Heart left ventricle (tissue), 16 donors: Measurements from ENCODE around the gene ZNF324B. TPM values are rescaled to one million over a fixed set of nuclear protein-coding genes. Genes with fewer than 3 reads are reported as not detected.

Experiments used
- ATAC-seq, 4 donors: fragments of 200-7000 bp; cut with Tn5 transposase; one replicate each; pipeline ENCODE4 v1.9.1; 2020 to 2022; ENCODE audit warnings: moderate library complexity in 4 of 4, mild to moderate bottlenecking in 3 of 4, moderate number of reproducible peaks in 1 of 4
- DNase-seq, 5 donors: peaks; one replicate each; pipeline ENCODE4 v3.0.0-alpha.2; 2020
- H3K27ac ChIP-seq, 12 donors: fragments of 200-600 bp; sonication (generic) in 4 of 12; one replicate each; pipeline versions ENCODE4 v1.5.0 to v1.8.0; 2016 to 2022; ENCODE audit warnings: mild to moderate bottlenecking in 2 of 12
- H3K27me3 ChIP-seq, 9 donors: fragments of 200-600 bp; sonication (generic) in 2 of 9; one replicate each; pipeline versions ENCODE4 v1.5.1 to v1.8.0; 2016 to 2022; ENCODE audit warnings: mild to moderate bottlenecking in 3 of 9
- H3K36me3 ChIP-seq, 9 donors: fragments of 200-600 bp; sonication (generic) in 2 of 9; one replicate each; pipeline versions ENCODE4 v1.5.0 to v1.8.0; 2018 to 2022; ENCODE audit warnings: mild to moderate bottlenecking in 2 of 9
- H3K4me1 ChIP-seq, 12 donors: fragments of 200-600 bp; sonication (generic) in 4 of 12; one replicate each; pipeline versions ENCODE4 v1.5.0 to v1.8.0; 2016 to 2022; ENCODE audit warnings: mild to moderate bottlenecking in 3 of 12
- H3K4me3 ChIP-seq, 12 donors: fragments of 200-600 bp; sonication (generic) in 4 of 12; one replicate each; pipeline versions ENCODE4 v1.5.0 to v1.8.0; 2017 to 2022; ENCODE audit warnings: mild to moderate bottlenecking in 9 of 12, moderate library complexity in 4 of 12
- H3K9me3 ChIP-seq, 12 donors: fragments of 200-600 bp; sonication (generic) in 4 of 12; one replicate each; pipeline versions ENCODE4 v1.5.0 to v1.8.0; 2016 to 2022; ENCODE audit warnings: mild to moderate bottlenecking in 1 of 12
- CTCF ChIP-seq, 12 donors: fragments of 200-600 bp; sonication (generic) in 4 of 12; IDR thresholded peaks; one replicate each; pipeline versions ENCODE4 v1.5.0 to v1.8.0; 2018 to 2022; ENCODE audit warnings: antibody characterized with exemption in 12 of 12, mild to moderate bottlenecking in 5 of 12
- POLR2A ChIP-seq, 2 donors: fragments of 450-650 bp; IDR thresholded peaks; one replicate each; pipeline ENCODE4 v1.6.1; 2017; ENCODE audit warnings: antibody characterized with exemption in 2 of 2, mild to moderate bottlenecking in 2 of 2, moderate library complexity in 2 of 2
- WGBS, 4 donors: extraction: QIAGEN DNeasy Blood & Tissue Kit in 2 of 4; methylation state at CpG; one replicate each; pipeline versions ENCODE4 v1.1.5 to v1.1.7; 2013 to 2018; 5-methylcytosine and 5-hydroxymethylcytosine counted together
- intact Hi-C, 10 donors: fragments of 100-400 bp; cut with DNase I; formaldehyde crosslinking; loops; one replicate each; pipeline versions ENCODE4 v1.11.1 to v1.14.2; 2022
- polyA plus RNA-seq, 2 donors: library from polyadenylated mRNA; stranded (reverse); fragments of 200-250 nt; gene quantifications; one replicate each; pipeline ENCODE4 v1.2.3, GENCODE V29; 2013
- total RNA-seq, 9 donors: library from RNA; depleted of rRNA in 2 of 9; stranded (reverse); fragments of >200 nt in 2 of 9; fragmentation: NEBNext Ultra II Directional in 3 of 9; extraction: Animal tissue kit (Norgen Biotek cat#: 25700) in 3 of 9; gene quantifications; one replicate each; pipeline versions ENCODE4 v1.1.0 to v1.2.4, GENCODE V29; 2016 to 2023
- donor health status: ischemic (EF 13 %, LVEDD 7.1; RV severe dilation, severe dysfunction).
- donor health status: healthy with polysubstance abuse.
- donor health status: DM: no; HTN: yes; CAD: no.
- donor health status: DM: no; HTN: no; CAD: no.
- donor health status: ischemic (EF 25% LVEDD 6.9; RV normal size, moderate dysfunction).
- donor health status: ischemic (EF 25% LVEDD 5.7; RV mildly dilated, moderate dysfunction).
- donor health status: healthy.
- donor health status: DM: yes; HTN: yes; CAD: no.
- donor health status: ischemic (EF 35%, LVEDD 5.7; RV mildly dilated, moderate dysfunction).
- donor health status: nonischemic (EF 11% LVEDD 7.7; RV severe dilation, severe dysfunction).
- donor health status: DM: yes; HTN: yes; CAD: no.
- donor health status: PGD.
- donor health status: ischemic (EF 29% LVEDD 5.4; RV normal size, mild dysfunction).
- donor health status: nonischemic (EF 23%, LVEDD 6.1; RV moderate dilation, normal function).

ZNF324B gene
- total and polyA plus RNA-seq, 11 donors, result 1.4 to 5.1 (median 3.9) TPM

GRCh38 chr19:58407658-58408151 is 43.7 kb upstream of the ZNF324B start:
- peak overlapping the region; percentile 61 to 99 (median 88) for H3K4me3 ChIP-seq
- TF ChIP-seq CTCF (IDR thresholded peaks at IDR 0.05), result no peak
- TF ChIP-seq POLR2A (IDR thresholded peaks at IDR 0.05), result no peak
- intact Hi-C loops, result loop anchor here in 1 of 10 donors (2.0 kb wide), 1 partner anchor 31 kb away; no protein-coding TSS in a partner anchor
- H3K27ac ChIP-seq, result peak overlapping the region; percentile 79 to 97 (median 92)
- peaks cover 0 to 8% (median 0%) of the 10 kb centered on the region in 9 donors for H3K36me3 ChIP-seq
- no peak for DNase-seq
- WGBS, 4 donors, result 11 to 24% (median 15%) methylated on average over 16 to 22 of the region's 22 CpGs
- ATAC-seq, result peak in 3 of 4 donors; percentile 8 to 24 (median 19)
- H3K4me1 ChIP-seq, result peaks cover 0 to 26% (median 22%) of the 10 kb centered on the region in 12 donors
- no peaks in the 10 kb centered on the region for H3K9me3 ChIP-seq
- H3K27me3 ChIP-seq, result no peaks in the 10 kb centered on the region

GRCh38 chr19:58408152-58409009 is 43.0 kb upstream of the ZNF324B start, which contains the start of gene ZNF584:
Gene ZNF584, plus strand, starts transcription at chr19:58408649. Its CDS starts 499 bp downstream, at chr19:58409148.
- Histone ChIP-seq H3K36me3 (peaks cover 0 to 8% (median 0%) of the 10 kb centered on the region in 9 donors), H3K27me3 (no peaks in the 10 kb centered on the region), H3K4me3 (peak within 1 kb of the TSS; percentile 61 to 99 (median 88)), H3K9me3 (no peaks in the 10 kb centered on the region), H3K27ac (peak within 1 kb of the TSS; percentile 84 to 97 (median 92)), H3K4me1 (peaks cover 0 to 26% (median 22%) of the 10 kb centered on the region in 12 donors)
- intact Hi-C loops, result loop anchor here in 1 of 10 donors (2.0 kb wide), 1 partner anchor 30 kb away; no protein-coding TSS in a partner anchor
- DNase-seq, result peak; percentile 96 to 98 (median 97)
- WGBS, 4 donors, result 0 to 1% (median 0%) methylated on average over 34 to 100 of the region's 100 CpGs
- TF ChIP-seq POLR2A (IDR thresholded peaks at IDR 0.05) (peak; percentile 61 to 95), CTCF (IDR thresholded peaks at IDR 0.05) (peak in 5 of 12 donors; percentile 12 to 33 (median 24))
- ATAC-seq, result peak; percentile 97 to 99 (median 98)

GRCh38 chr19:58409010-58409790 is 42.2 kb upstream of the ZNF324B start:
- no peaks in the 10 kb centered on the region for H3K27me3 ChIP-seq
- DNase-seq (peak in 1 of 5 donors; percentile 51), ATAC-seq (peak in 3 of 4 donors; percentile 38 to 51 (median 40))
- H3K4me3 ChIP-seq, result peak overlapping the region; percentile 61 to 99 (median 88)
- H3K27ac ChIP-seq, result peak overlapping the region; percentile 84 to 97 (median 92)
- peaks cover 0 to 26% (median 22%) of the 10 kb centered on the region in 12 donors for H3K4me1 ChIP-seq
- TF ChIP-seq POLR2A (IDR thresholded peaks at IDR 0.05), result no peak
- no peak for TF ChIP-seq CTCF (IDR thresholded peaks at IDR 0.05)
- no peaks in the 10 kb centered on the region for H3K9me3 ChIP-seq
- intact Hi-C loops, result loop anchor here in 1 of 10 donors (2.0 kb wide), 1 partner anchor 30 kb away; no protein-coding TSS in a partner anchor
- WGBS, 4 donors, result 3 to 8% (median 5%) methylated on average over 13 to 34 of the region's 34 CpGs
- H3K36me3 ChIP-seq, result peaks cover 0 to 8% (median 0%) of the 10 kb centered on the region in 9 donors
